Keratinocyte (primary cell): Measurements from ENCODE around the gene MAGEA4. TPM values are rescaled to one million over a fixed set of nuclear protein-coding genes. Genes with fewer than 3 reads are reported as not detected.

Source experiments
- DNase-seq: peaks from one replicate; pipeline ENCODE4 v3.0.0-alpha.2; 2011; ENCODE audit warnings: low read depth, missing footprints, low spot score
- FAIRE-seq: peaks from 2 replicates; lab custom pipeline; 2011; peaks lifted over from hg19 to GRCh38; lab: Jason Lieb, UNC
- H2AFZ ChIP-seq: 2 replicates; pipeline ENCODE4 v1.6.0; 2012; ENCODE audit warnings: low read length, control low read depth, inconsistent platforms; ENCODE audit not compliant: control insufficient read depth
- H3K27ac ChIP-seq: 2 replicates; pipeline ENCODE4 v1.5.1; 2011; ENCODE audit warnings: low read length; ENCODE audit not compliant: control insufficient read depth, insufficient read depth
- H3K27me3 ChIP-seq: 3 replicates; pipeline ENCODE4 v1.6.0; 2011; ENCODE audit warnings: low read length; ENCODE audit not compliant: control insufficient read depth, insufficient read depth; ENCODE audit errors: extremely low read depth
- H3K36me3 ChIP-seq, 2 experiments: 2 replicates in 1 of 2; 3 replicates in 1 of 2; pipeline ENCODE4 v1.5.1; 2011; ENCODE audit warnings: low read length in 2 of 2, mild to moderate bottlenecking in 1 of 2; ENCODE audit not compliant: control insufficient read depth in 2 of 2, insufficient read depth in 2 of 2; ENCODE audit errors: extremely low read depth in 1 of 2
- H3K4me1 ChIP-seq: 3 replicates; pipeline ENCODE4 v1.5.1; 2011; ENCODE audit warnings: low read length; ENCODE audit not compliant: control insufficient read depth, insufficient read depth; ENCODE audit errors: extremely low read depth
- H3K4me2 ChIP-seq: 3 replicates; pipeline ENCODE4 v1.6.0; 2011; ENCODE audit warnings: low read depth, low read length; ENCODE audit not compliant: control insufficient read depth, insufficient read depth; ENCODE audit errors: extremely low read depth
- H3K4me3 ChIP-seq, 3 experiments: fragments of 200-600 bp in 1 of 3; sonication (generic) in 1 of 3; 2 replicates in 2 of 3; 3 replicates in 1 of 3; pipeline ENCODE4 v1.5.1; 2011 to 2016; ENCODE audit warnings: low read length in 3 of 3, mild to moderate bottlenecking in 3 of 3, control low read depth in 2 of 3, inconsistent platforms in 1 of 3, low read depth in 1 of 3, mixed read lengths in 1 of 3, mixed run types in 1 of 3, moderate library complexity in 1 of 3; ENCODE audit not compliant: control insufficient read depth in 2 of 3, insufficient read depth in 2 of 3; ENCODE audit errors: extremely low read depth in 1 of 3
- H3K79me2 ChIP-seq: 2 replicates; pipeline ENCODE4 v1.6.0; 2012; ENCODE audit warnings: low read length; ENCODE audit not compliant: control insufficient read depth, insufficient read depth
- H3K9ac ChIP-seq: 3 replicates; pipeline ENCODE4 v1.6.0; 2011; ENCODE audit warnings: low read length; ENCODE audit not compliant: control insufficient read depth, insufficient read depth; ENCODE audit errors: extremely low read depth
- H3K9me1 ChIP-seq: 3 replicates; pipeline ENCODE4 v1.6.0; 2011; ENCODE audit warnings: low read length; ENCODE audit not compliant: control insufficient read depth, insufficient read depth; ENCODE audit errors: extremely low read depth
- H3K9me3 ChIP-seq: 2 replicates; pipeline ENCODE4 v1.5.1; 2012; ENCODE audit warnings: low read depth, low read length; ENCODE audit not compliant: control insufficient read depth
- H4K20me1 ChIP-seq: 3 replicates; pipeline ENCODE4 v1.6.0; 2011; ENCODE audit warnings: low read length; ENCODE audit not compliant: control insufficient read depth, insufficient read depth; ENCODE audit errors: extremely low read depth
- CTCF ChIP-seq, 3 experiments: IDR thresholded peaks in 1 of 3; conservative IDR thresholded peaks in 1 of 3; optimal IDR thresholded peaks in 1 of 3; 2 replicates in 2 of 3; 3 replicates in 1 of 3; pipeline versions ENCODE3 to v1.5.1; 2011; ENCODE audit warnings: low read length in 3 of 3, mild to moderate bottlenecking in 3 of 3, moderate library complexity in 2 of 3, control low read depth in 1 of 3, inconsistent platforms in 1 of 3; ENCODE audit not compliant: insufficient read depth in 2 of 3; ENCODE audit errors: extremely low read depth in 1 of 3
- EZH2 ChIP-seq: IDR thresholded peaks from one replicate; pipeline ENCODE4 v1.6.1; 2012; ENCODE audit warnings: inconsistent platforms, mild to moderate bottlenecking, low read length, moderate library complexity
- dilution Hi-C: fragments of 300-500 bp; cut with MboI; formaldehyde crosslinking; loops from one replicate; pipeline ENCODE4 v1.7.0; 2020; ENCODE audit warnings: low sequenced_read_pairs; ENCODE audit not compliant: extremely low pct_ligation_motif_present
- polyA plus RNA-seq, 5 experiments: library from polyadenylated mRNA; depleted of rRNA in 3 of 5; stranded (reverse) in 3 of 5; stranded (forward) in 1 of 5; unstranded in 1 of 5; fragments of >200 nt; gene quantifications; 1 replicate in 1 of 5; 2 replicates in 3 of 5; 3 replicates in 1 of 5; pipeline versions ENCODE4 v1.2.1 to v1.2.3, GENCODE V29; 2011 to 2012; ENCODE audit warnings: missing spikeins in 2 of 5, low read depth in 1 of 5, low replicate concordance in 1 of 5

MAGEA4 gene
- polyA plus RNA-seq, 1 donor (not counting 4 experiments of a cell fraction or from before 2014, with no cell fraction given): not detected

- no peak for FAIRE-seq
These were observed 45.4 kb downstream of the MAGEA4 start for GRCh38 chrX:151958101-151958500.

GRCh38 chrX:151962034-151962433, 49.3 kb downstream of the MAGEA4 start:
- dilution Hi-C loops: no loop called here
- Histone ChIP-seq H3K36me3 (peaks cover 0 to 13% of the 10 kb centered on the region in 2 experiments), H3K9ac (no peak overlapping the region), H3K4me2 (no peak overlapping the region), H3K27me3 (no peaks in the 10 kb centered on the region), H2AFZ (no peak overlapping the region), H4K20me1 (no peaks in the 10 kb centered on the region), H3K4me1 (no peaks in the 10 kb centered on the region), H3K9me1 (no peaks in the 10 kb centered on the region), H3K9me3 (no peaks in the 10 kb centered on the region), H3K27ac (no peak overlapping the region), H3K79me2 (no peaks in the 10 kb centered on the region), H3K4me3 (no peak overlapping the region)
- TF ChIP-seq EZH2: no peak
- no peak for TF ChIP-seq CTCF (optimal IDR thresholded peaks at IDR 0.05 in 1 of 3, IDR thresholded peaks at IDR 0.05 in 1 of 3, conservative IDR thresholded peaks at IDR 0.05 in 1 of 3; ENCODE audit: extremely low read depth in 1 of 3, insufficient read depth in 2 of 3, low read length in 3 of 3)
- no peak for DNase-seq
- no peak for FAIRE-seq

More at GRCh38 chrX:151958101-151958500, 45.4 kb downstream of the MAGEA4 start:
- Histone ChIP-seq H3K4me2 (no peak overlapping the region), H3K79me2 (no peaks in the 10 kb centered on the region), H3K9me3 (no peaks in the 10 kb centered on the region), H3K4me3 (no peak overlapping the region), H3K27ac (no peak overlapping the region), H4K20me1 (no peaks in the 10 kb centered on the region), H3K4me1 (no peaks in the 10 kb centered on the region), H3K27me3 (no peaks in the 10 kb centered on the region), H3K36me3 (peaks cover 0 to 34% of the 10 kb centered on the region in 2 experiments), H2AFZ (no peak overlapping the region), H3K9ac (no peak overlapping the region), H3K9me1 (no peaks in the 10 kb centered on the region)
- dilution Hi-C loops: no loop called here
- TF ChIP-seq EZH2: no peak
- no peak for TF ChIP-seq CTCF (optimal IDR thresholded peaks at IDR 0.05 in 1 of 3, IDR thresholded peaks at IDR 0.05 in 1 of 3, conservative IDR thresholded peaks at IDR 0.05 in 1 of 3; ENCODE audit: extremely low read depth in 1 of 3, insufficient read depth in 2 of 3, low read length in 3 of 3)
- no peak for DNase-seq
